ENCODE results near the gene KCNE3.

The KCNE3 gene

GRCh38 chr11:74466916-74467885 lies at the start of gene KCNE3:
TSS of gene KCNE3 (minus strand) at chr11:74467549. CDS start at chr11:74457563, 9,986 bp downstream.
- no peak for DNase-seq (ENCODE audit: low read depth in 2 of 2)

GRCh38 chr11:74507582-74507981 lies 40.2 kb upstream of the KCNE3 start:
- no peak for DNase-seq (ENCODE audit: low read depth in 2 of 2)

- no peak for DNase-seq (ENCODE audit: low read depth in 2 of 2)
These were observed 39.5 kb upstream of the KCNE3 start for GRCh38 chr11:74506823-74507222.

- DNase-seq (ENCODE audit: low read depth in 2 of 2): no peak
These were observed 38.6 kb upstream of the KCNE3 start for GRCh38 chr11:74505911-74506310.

DNA sequence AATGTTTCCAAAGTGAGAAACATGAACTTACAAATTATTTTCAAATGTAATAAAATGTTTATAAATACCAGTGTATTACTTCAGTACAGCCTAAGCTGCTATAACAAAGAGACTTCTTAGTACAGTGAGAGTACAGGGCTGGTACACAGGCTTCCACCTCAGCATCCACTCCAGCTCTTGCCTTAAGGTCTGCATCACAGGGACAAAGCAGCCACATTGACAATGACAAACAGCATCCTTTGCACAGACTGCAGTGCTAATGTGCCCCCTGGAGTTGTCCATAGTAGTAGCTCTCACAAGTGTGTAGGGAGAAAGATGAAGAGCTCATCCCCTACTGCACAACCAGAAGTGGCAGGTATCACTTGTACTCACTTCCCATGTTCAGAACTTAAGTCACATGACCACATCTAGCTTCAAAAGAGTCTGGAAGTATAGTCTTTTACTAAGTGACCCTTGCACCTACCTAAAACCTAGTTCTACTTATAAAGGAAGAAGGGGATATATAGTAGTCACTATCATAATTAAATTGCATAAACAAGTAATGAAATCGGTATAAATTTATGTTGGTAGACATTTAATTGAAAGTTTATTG lies 36.8 kb upstream of the KCNE3 start:
- no peak for DNase-seq (ENCODE audit: low read depth in 2 of 2)

GRCh38 chr11:74494916-74495315 lies 27.6 kb upstream of the KCNE3 start:
- no peak for DNase-seq (ENCODE audit: low read depth in 2 of 2)

GRCh38 chr11:74493791-74494630 lies 26.7 kb upstream of the KCNE3 start:
- DNase-seq (ENCODE audit: low read depth in 2 of 2): peak; percentile 4 to 5

DNA sequence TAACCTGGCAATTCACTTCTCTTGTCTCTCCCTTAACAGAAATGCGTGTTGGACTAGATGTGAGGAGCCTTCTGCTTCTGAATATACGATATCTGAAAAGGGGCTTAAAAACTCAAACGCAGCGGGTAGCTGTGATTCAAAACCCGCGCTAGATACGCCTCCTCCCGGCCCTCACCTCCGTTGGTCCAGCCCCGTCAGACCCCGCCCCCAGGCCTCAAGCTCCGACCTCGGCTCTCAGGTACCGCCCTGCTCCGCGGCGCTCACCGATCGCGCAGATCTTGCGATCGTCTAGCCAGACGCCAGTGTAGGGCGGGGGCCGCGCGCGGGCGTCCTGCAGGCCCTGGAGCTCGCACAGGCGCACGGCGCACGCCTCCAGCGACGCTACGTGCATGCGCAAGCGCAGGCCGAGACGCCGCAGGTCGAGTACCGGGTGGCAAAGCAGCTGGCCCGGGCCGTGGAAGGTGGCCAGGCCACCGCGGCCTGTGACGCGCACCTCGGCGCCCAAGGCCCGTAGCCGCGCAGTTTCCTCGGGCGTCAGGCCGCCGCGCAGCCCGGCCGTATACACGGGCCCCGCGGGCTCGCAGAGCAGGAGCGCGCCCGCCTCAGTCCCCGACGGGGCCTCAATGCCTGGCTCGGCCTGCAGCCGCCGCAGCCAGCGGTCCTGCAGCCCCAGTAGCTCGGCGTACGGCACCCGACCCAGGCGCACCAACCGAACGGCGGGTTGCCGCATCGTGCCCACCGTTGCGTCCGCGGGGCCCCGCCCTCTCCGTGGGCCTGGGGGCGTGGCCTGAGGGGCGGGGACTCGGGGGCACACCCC lies 25.8 kb upstream of the KCNE3 start, which contains the start of gene LIPT2:
TSS of gene LIPT2 (minus strand) at position 751 of the 817 bp plus-strand sequence. CDS start at position 730, 21 bp downstream.
- DNase-seq (ENCODE audit: low read depth in 2 of 2): peak; percentile 89 to 92

DNA sequence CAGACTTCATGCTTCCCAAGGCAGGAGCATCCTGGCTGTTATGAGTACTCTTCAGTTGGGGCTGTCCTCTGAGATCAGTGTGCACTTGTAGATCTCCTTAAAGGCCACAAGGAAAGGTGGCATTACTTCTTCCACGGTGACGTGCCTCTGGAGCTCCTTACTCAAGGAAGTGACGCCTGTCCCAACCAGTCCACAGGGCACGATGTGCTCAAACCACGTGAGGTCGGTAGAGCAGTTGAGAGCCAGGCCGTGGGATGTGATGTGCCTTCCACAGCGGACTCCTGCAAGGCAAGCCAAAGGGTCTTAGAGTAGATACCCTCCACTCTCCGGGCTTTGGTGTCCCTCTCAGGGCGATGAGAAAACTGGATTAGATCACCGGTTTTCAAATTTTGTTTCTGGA lies 24.7 kb upstream of the KCNE3 start:
- DNase-seq (ENCODE audit: low read depth in 2 of 2): no peak

GRCh38 chr11:74490941-74491340 lies 23.6 kb upstream of the KCNE3 start:
- DNase-seq (ENCODE audit: low read depth in 2 of 2): no peak

DNA sequence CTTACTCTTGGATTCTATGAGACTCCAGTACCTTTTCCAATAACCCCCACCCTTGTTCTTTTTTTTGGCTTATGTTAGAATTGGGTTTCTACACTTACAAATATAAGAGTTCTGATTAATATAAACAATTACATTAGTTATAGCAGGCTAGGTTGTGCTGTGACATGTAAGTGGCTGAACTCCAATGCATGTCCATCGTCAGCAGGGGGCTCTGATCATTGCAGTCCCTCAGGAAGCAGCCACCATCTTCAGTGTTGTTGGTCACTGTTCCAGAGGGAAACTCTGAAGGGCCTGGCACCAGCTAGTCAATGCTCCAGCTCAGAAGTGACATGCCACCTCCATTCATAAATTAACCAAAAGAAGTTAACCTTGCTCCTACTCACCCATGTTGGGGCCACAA lies 20.5 kb upstream of the KCNE3 start:
- DNase-seq (ENCODE audit: low read depth in 2 of 2): no peak

- no peak for DNase-seq (ENCODE audit: low read depth in 2 of 2)
These were observed 18.5 kb upstream of the KCNE3 start for GRCh38 chr11:74485868-74486267.

DNA sequence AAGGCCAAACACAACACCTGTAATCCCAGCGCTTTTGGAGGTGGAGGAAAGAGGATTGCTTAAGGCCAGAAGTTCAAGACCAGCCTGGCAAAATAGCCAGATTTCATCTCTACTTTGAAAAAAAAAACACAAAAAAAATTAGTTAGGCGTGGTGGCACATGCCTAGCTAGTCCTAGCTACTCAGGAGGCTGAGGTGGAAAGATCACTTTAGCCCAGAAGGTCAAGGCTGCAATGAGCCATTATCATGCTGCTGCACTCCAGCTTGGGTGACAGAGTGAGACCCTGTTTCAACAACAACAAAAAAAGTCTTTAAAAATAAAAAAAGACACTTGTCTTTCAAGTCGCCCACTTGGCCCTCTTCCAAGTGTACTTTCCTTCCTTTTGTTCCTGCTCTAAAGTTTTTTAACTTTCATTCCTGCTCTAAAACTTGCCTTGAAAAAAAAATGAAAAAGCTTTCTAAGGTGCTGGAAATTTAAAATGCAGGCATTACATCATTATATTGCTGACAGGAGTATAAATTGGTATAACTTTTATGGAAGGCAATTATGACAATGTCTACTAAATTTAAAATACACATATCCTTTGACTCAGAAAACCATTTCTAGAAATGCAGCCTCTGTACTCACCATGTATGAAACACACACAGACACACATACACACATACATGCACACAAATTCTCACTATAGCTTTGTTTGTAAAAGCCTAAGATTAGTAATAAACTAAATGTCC lies 13.5 kb upstream of the KCNE3 start:
- no peak for DNase-seq (ENCODE audit: low read depth in 2 of 2)

DNA sequence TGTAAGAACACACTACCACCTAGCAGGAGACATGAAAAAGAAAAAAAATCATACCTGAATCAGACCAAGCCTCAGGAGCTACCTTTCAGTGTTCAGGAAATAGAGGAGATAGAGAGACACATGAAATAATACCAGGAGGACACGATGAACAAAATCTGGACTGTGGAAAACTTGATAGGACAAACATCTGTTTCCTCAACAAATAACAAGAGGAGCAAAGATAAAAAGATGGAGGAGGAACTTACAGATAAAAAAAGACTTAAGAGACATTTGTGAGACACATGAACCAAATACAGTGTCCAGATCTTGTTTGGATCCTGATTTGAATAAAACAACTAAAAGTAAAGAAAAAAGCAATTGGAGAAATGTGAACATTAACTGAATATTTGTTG lies 12.4 kb upstream of the KCNE3 start:
- DNase-seq (ENCODE audit: low read depth in 2 of 2): no peak

GRCh38 chr11:74478877-74479731 lies 11.8 kb upstream of the KCNE3 start:
- no peak for DNase-seq (ENCODE audit: low read depth in 2 of 2)

GRCh38 chr11:74476536-74476935 lies 9.2 kb upstream of the KCNE3 start:
- DNase-seq (ENCODE audit: low read depth in 2 of 2): no peak

DNA sequence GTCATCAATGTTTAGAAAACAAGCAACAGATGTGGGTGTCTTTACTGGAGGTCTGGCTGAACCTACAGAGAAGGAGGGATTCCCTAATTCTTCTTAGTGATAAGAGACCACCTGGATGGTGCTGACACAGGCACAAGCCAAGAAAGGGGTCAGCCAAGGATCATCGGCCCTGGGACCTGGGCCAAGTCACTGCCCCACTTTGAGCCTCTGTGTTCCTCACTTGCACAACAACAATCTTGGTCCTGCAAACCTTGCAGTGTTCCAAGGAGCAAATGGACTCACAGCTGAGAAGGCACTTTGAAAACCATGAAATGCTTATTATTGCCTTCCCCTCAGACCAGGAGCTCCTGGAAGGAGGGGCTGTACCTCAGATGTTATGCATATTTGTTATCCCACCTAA lies 7.0 kb upstream of the KCNE3 start:
- no peak for DNase-seq (ENCODE audit: low read depth in 2 of 2)

GRCh38 chr11:74473382-74474173 lies 6.2 kb upstream of the KCNE3 start:
- no peak for DNase-seq (ENCODE audit: low read depth in 2 of 2)
